ENCODE measurements around the gene ATP6AP2. TPM values are rescaled to one million over a fixed set of nuclear protein-coding genes. Genes with fewer than 3 reads are reported as not detected.

Gene ATP6AP2
- total and polyA plus RNA-seq, 9 of the 15 experiments (the other 6 are each of a cell fraction or from before 2014, with no cell fraction given) = 23.3 to 131 (median 41.9) TPM

- Histone ChIP-seq H3K4me3 (0 out of 2 replicates have a peak overlapping the region, but pooled peaks have one; percentile 16), H3K79me2 (ENCODE audit: control insufficient read depth, insufficient read depth, low read length) (no peaks in the 10 kb centered on the region), H3K9me1 (ENCODE audit: control insufficient read depth, insufficient read depth, low read length) (no peaks in the 10 kb centered on the region), H3K27ac (ENCODE audit: extremely low read depth, low read depth, low read length) (peak overlapping the region; percentile 67; the same call in 1 of the 3 replicates), H3K4me2 (ENCODE audit: insufficient read depth, low read length) (peak overlapping the region; percentile 73), H3K9ac (ENCODE audit: insufficient read depth in 1 of 2, low read depth in 2 of 2, low read length in 2 of 2) (peak overlapping the region in 1 of 2 experiments; percentile 52; a peak in 2 of 4 replicates), H4K20me1 (replicated peaks; ENCODE audit: control insufficient read depth, insufficient read depth, low read length) (no peaks in the 10 kb centered on the region), H3K27me3 (ENCODE audit: control insufficient read depth in 2 of 2, insufficient read depth in 2 of 2, low read length in 2 of 2) (no peaks in the 10 kb centered on the region), H3K9me3 (replicated peaks; ENCODE audit: control insufficient read depth, insufficient read depth, low read depth, low read length) (no peaks in the 10 kb centered on the region), H3K4me1 (replicated peaks in 1 of 2; ENCODE audit: control insufficient read depth in 2 of 2, insufficient read depth in 2 of 2, low read length in 2 of 2) (peaks cover 8 to 15% of the 10 kb centered on the region in 2 experiments; a peak in 3 of 5 replicates), H3K36me3 (ENCODE audit: control insufficient read depth, insufficient read depth, low read length) (no peaks in the 10 kb centered on the region), H2AFZ (ENCODE audit: low read depth, low read length) (peak overlapping the region; percentile 59)
- DNase-seq (ENCODE audit: extremely low read depth in 1 of 4, low spot score in 3 of 4) (peak; percentile 52 to 87 (median 70)), ATAC-seq (peak; percentile 87), FAIRE-seq (peak; percentile 96)
- intact Hi-C loops (cut with micrococcal nuclease) (loop anchor here (1.0 to 10.0 kb wide), 4 partner anchors 103 to 710 kb away; partner anchors contain the start of gene CXorf38), in situ Hi-C loops (cut with MboI) (loop anchor here (10.0 kb wide), 1 partner anchor 710 kb away; no protein-coding TSS in a partner anchor)
- ChIA-PET POLR2A (interaction anchor here (0.5 to 2.0 kb wide), 9 partner anchors 10 to 552 kb away, joined by 3 to 10 read pairs (median 3); partner anchors contain the start of gene CXorf38), CTCF (ENCODE audit: low intra/inter-chr PET ratio) (interaction anchor here (0.9 to 1.5 kb wide), 3 partner anchors 8 to 378 kb away, joined by 3 to 9 read pairs (median 3); no protein-coding TSS in a partner anchor)
- BruUV-seq (replicated peaks) = no TSS peak
- WGBS (ENCODE audit: insufficient coverage, low coverage, missing lambda C conversion rate) = 4% methylated on average over 12 of the region's 13 CpGs
- TF ChIP-seq E2F5 (CRISPR knock-in tag; IDR thresholded peaks at IDR 0.05) = no peak
- no peak for TF ChIP-seq ZKSCAN3 (CRISPR knock-in tag; IDR thresholded peaks at IDR 0.05)
- TF ChIP-seq, protein P1, sequence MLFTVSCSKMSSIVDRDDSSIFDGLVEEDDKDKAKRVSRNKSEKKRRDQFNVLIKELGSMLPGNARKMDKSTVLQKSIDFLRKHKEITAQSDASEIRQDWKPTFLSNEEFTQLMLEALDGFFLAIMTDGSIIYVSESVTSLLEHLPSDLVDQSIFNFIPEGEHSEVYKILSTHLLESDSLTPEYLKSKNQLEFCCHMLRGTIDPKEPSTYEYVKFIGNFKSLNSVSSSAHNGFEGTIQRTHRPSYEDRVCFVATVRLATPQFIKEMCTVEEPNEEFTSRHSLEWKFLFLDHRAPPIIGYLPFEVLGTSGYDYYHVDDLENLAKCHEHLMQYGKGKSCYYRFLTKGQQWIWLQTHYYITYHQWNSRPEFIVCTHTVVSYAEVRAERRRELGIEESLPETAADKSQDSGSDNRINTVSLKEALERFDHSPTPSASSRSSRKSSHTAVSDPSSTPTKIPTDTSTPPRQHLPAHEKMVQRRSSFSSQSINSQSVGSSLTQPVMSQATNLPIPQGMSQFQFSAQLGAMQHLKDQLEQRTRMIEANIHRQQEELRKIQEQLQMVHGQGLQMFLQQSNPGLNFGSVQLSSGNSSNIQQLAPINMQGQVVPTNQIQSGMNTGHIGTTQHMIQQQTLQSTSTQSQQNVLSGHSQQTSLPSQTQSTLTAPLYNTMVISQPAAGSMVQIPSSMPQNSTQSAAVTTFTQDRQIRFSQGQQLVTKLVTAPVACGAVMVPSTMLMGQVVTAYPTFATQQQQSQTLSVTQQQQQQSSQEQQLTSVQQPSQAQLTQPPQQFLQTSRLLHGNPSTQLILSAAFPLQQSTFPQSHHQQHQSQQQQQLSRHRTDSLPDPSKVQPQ (CRISPR knock-in tag; IDR thresholded peaks at IDR 0.05; ENCODE audit: borderline replicate concordance) = no peak
- TF ChIP-seq JUND (IDR thresholded peaks at IDR 0.05; ENCODE audit: borderline replicate concordance, low read depth, low read length) = no peak
- TF ChIP-seq JUND (tag; IDR thresholded peaks at IDR 0.05; ENCODE audit: borderline replicate concordance, low read depth, low read length) = 0 out of 3 replicates have a peak, but pooled peaks have one; percentile 2
- no peak for TF ChIP-seq POLR2AphosphoS2 (IDR thresholded peaks at IDR 0.05; ENCODE audit: low read length)
- no peak for TF ChIP-seq ASH1L (IDR thresholded peaks at IDR 0.05; ENCODE audit: borderline replicate concordance, low read depth, partially characterized antibody)
- no peak for TF ChIP-seq SREBF1 (IDR thresholded peaks at IDR 0.05; ENCODE audit: borderline replicate concordance, low read depth, low read length)
- no peak for TF ChIP-seq PBX2 (CRISPR knock-in tag; IDR thresholded peaks at IDR 0.05; ENCODE audit: low read depth)
- TF ChIP-seq PBX2 (tag; conservative IDR thresholded peaks at IDR 0.05; ENCODE audit: low read depth) = no peak
- TF ChIP-seq SMARCB1 (IDR thresholded peaks at IDR 0.05; ENCODE audit: insufficient read length, low read depth) = no peak
- TF ChIP-seq SP1 (CRISPR knock-in tag; IDR thresholded peaks at IDR 0.05) = no peak
- no peak for TF ChIP-seq BRF1 (IDR thresholded peaks at IDR 0.05; ENCODE audit: borderline replicate concordance, extremely low read depth, insufficient read length)
- no peak for TF ChIP-seq ZNF224 (CRISPR knock-in tag; IDR thresholded peaks at IDR 0.05)
Observed at GRCh38 chrX:40544343-40545266, 36.2 kb upstream of the ATP6AP2 start.
